ENCODE data around the gene FOXL3. TPM values are rescaled to one million over a fixed set of nuclear protein-coding genes. Genes with fewer than 3 reads are reported as not detected.

Gene FOXL3
- total RNA-seq, 1 experiment from 2014 or later, result not detected

DNA sequence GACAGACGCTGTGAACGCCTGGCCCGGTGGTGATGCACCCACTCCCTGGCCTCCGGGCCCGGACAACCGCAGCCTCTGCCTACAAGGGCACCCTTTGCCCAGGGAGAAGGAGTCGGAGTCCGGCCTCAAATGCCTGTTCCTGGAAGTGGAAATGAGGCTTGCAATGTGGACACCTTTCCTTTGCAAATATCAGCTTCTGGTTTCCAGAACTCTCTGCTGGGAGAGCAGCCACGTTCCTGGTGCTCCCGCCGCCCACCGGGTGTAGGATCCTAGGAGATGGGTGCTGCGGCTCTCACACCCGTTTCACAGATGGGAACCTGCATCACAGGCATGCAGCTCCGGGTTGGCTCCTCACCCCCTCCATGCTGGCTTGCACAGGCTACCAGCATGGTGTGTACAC is 2.9 kb downstream of the FOXL3 start:
- CTCF ChIA-PET, result no interaction called here
- Histone ChIP-seq H3K27me3 (replicated peaks; ENCODE audit: insufficient read depth, low read depth, low read length, poor library complexity) (peaks cover 72% of the 10 kb centered on the region), H3K27ac (ENCODE audit: low read depth, low read length, poor library complexity, severe bottlenecking) (no peak overlapping the region)

DNA sequence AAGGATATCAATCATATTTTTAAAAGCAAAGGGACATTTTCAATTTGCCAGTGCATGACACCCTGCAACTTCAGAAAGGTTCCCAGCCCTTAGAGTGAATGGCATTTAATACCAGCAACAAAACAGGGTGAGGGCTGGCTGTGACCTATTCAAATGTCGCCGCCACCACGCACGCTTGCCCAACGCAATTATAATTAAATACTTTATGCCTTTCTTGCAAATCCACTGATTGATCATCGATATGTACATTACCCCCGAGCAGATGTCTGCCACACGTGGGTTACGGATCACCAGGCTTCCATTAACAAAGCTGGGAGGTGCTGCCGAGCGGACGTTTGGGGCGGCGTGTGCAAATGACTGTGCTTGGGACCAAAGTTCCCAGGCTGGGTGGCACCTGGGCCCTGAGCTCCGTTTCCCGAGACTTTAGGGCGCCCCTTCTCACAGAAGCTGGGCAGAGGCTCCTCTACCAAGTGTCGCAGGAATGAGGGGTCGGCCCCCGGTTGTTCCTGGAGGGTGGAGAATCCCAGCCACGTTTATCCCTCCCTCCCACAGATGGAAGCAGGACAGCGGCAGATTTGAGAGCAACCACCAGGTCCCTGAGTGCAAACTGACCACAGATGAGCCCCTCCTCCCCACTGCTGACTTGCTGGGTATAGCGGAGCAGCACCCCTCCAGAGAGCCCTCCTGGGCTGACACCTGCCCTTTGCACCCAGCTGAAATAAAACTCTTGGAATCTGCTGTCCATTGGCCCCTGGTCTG is 3.9 kb downstream of the FOXL3 start:
- intact Hi-C loops (cut with micrococcal nuclease; ENCODE audit: unreplicated experiment), result no loop called here
- no peaks in the 10 kb centered on the region for H3K9me3 ChIP-seq (ENCODE audit: low read depth, low read length, poor library complexity, severe bottlenecking)
- no peaks in the 10 kb centered on the region for H3K4me1 ChIP-seq (ENCODE audit: insufficient read depth, low read length, poor library complexity, severe bottlenecking)
- CTCF ChIA-PET, result no interaction called here
- BruUV-seq (replicated peaks), result no TSS peak
- POLR2A ChIA-PET (ENCODE audit: low non-redundant PET), result no interaction called here
- no peak overlapping the region for H3K4me3 ChIP-seq (ENCODE audit: low read depth, low read length, poor library complexity, severe bottlenecking)
- H3K27me3 ChIP-seq (replicated peaks; ENCODE audit: insufficient read depth, low read depth, low read length, poor library complexity), result peaks cover 62% of the 10 kb centered on the region
- H3K27ac ChIP-seq (ENCODE audit: low read depth, low read length, poor library complexity, severe bottlenecking), result no peak overlapping the region
- TF ChIP-seq EZH2 (IDR thresholded peaks at IDR 0.05; ENCODE audit: borderline replicate concordance, low read depth, low read length, poor library complexity, severe bottlenecking) (no peak), CTCF (conservative IDR thresholded peaks at IDR 0.05; ENCODE audit: low read depth, low read length) (no peak)
- no peak for DNase-seq (ENCODE audit: low spot score)
- no peaks in the 10 kb centered on the region for H3K36me3 ChIP-seq (ENCODE audit: insufficient read depth, low read length, poor library complexity, severe bottlenecking)

More for the DNA sequence above, 2.9 kb downstream of the FOXL3 start:
- no peak overlapping the region for H3K4me3 ChIP-seq (ENCODE audit: low read depth, low read length, poor library complexity, severe bottlenecking)
- no peak for TF ChIP-seq EZH2 (IDR thresholded peaks at IDR 0.05; ENCODE audit: borderline replicate concordance, low read depth, low read length, poor library complexity, severe bottlenecking)
- TF ChIP-seq CTCF (conservative IDR thresholded peaks at IDR 0.05; ENCODE audit: low read depth, low read length), result no peak
- POLR2A ChIA-PET (ENCODE audit: low non-redundant PET), result no interaction called here
- BruUV-seq (replicated peaks), result no TSS peak
- H3K4me1 ChIP-seq (ENCODE audit: insufficient read depth, low read length, poor library complexity, severe bottlenecking), result no peaks in the 10 kb centered on the region
- intact Hi-C loops (cut with micrococcal nuclease; ENCODE audit: unreplicated experiment), result no loop called here
- H3K9me3 ChIP-seq (ENCODE audit: low read depth, low read length, poor library complexity, severe bottlenecking), result no peaks in the 10 kb centered on the region
- no peaks in the 10 kb centered on the region for H3K36me3 ChIP-seq (ENCODE audit: insufficient read depth, low read length, poor library complexity, severe bottlenecking)
- no peak for DNase-seq (ENCODE audit: low spot score)

- Histone ChIP-seq H3K9me3 (ENCODE audit: low read depth, low read length, poor library complexity, severe bottlenecking) (no peaks in the 10 kb centered on the region), H3K4me1 (ENCODE audit: insufficient read depth, low read length, poor library complexity, severe bottlenecking) (no peaks in the 10 kb centered on the region), H3K36me3 (ENCODE audit: insufficient read depth, low read length, poor library complexity, severe bottlenecking) (no peaks in the 10 kb centered on the region), H3K4me3 (ENCODE audit: low read depth, low read length, poor library complexity, severe bottlenecking) (no peak overlapping the region), H3K27me3 (replicated peaks; ENCODE audit: insufficient read depth, low read depth, low read length, poor library complexity) (peaks cover 54% of the 10 kb centered on the region), H3K27ac (ENCODE audit: low read depth, low read length, poor library complexity, severe bottlenecking) (no peak overlapping the region)
- POLR2A ChIA-PET (ENCODE audit: low non-redundant PET), result no interaction called here
- no peak for DNase-seq (ENCODE audit: low spot score)
- TF ChIP-seq CTCF (conservative IDR thresholded peaks at IDR 0.05; ENCODE audit: low read depth, low read length), result no peak
- no peak for TF ChIP-seq EZH2 (IDR thresholded peaks at IDR 0.05; ENCODE audit: borderline replicate concordance, low read depth, low read length, poor library complexity, severe bottlenecking)
- CTCF ChIA-PET, result no interaction called here
- intact Hi-C loops (cut with micrococcal nuclease; ENCODE audit: unreplicated experiment), result no loop called here
- no TSS peak for BruUV-seq (replicated peaks)
Observed at GRCh38 chr7:294440-295154, 4.6 kb downstream of the FOXL3 start.

All from A673 (cell line).